NCI-H1092 treated with DMSO at 0.1 percent for 48 hours (cell line): ENCODE measurements around the gene MEAK7.
"Not testable (repeated sequence)": the region's sequence is repeated elsewhere in the genome, so short reads cannot be mapped to it uniquely, and the experiment has no call there.

Experiments
- DNase-seq: peaks from one replicate; lab custom pipeline; 2025; lab: John Stamatoyannopoulos, UW

Gene MEAK7

GRCh38 chr16:84532855-84533486, 28.5 kb upstream of the MEAK7 start:
- DNase-seq: no peak

DNA sequence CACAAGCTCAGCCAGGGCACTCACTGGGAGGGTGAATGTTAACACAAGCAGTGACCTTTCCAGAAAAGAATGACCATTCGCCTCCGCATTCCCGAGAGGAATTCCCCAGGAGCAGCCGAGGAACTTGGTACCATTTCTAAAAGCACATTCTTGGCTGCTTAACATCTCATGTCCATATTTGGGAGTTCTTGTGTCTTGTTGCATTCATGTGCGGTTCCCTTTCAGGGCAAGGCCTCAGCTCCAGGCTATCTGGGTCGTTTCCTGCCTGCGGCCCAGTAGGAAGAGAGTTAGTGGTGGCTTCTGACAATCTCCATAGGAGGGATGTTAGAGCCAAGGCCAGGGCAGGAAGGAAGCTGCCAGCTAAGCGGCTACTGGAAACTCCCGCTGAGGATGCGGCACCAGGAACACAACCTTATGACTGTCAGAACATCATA, 27.8 kb upstream of the MEAK7 start:
- no peak for DNase-seq

GRCh38 chr16:84531671-84532111, 27.2 kb upstream of the MEAK7 start:
- no peak for DNase-seq

- no peak for DNase-seq
Observed at GRCh38 chr16:84530590-84530989, 26.1 kb upstream of the MEAK7 start.

DNA sequence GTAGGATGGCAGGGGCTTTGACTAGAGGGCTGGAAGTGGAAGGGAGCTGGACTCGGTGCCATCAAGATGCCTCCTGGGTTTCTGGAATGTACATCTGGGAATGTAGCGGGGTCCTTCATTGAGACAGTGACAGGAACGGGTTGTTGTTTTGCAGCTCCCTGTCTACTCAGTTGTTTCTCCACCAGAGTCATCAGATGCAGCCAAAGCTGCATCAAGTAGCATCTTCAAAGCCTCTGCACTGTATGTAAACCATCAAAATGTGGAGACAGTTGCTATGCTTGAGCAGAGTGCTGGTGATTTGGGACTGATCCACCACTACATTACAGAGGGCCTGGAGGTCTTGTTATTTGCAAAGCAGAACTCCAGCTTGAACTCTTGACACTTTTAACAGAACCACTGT, 25.1 kb upstream of the MEAK7 start:
- DNase-seq: no peak

- no peak for DNase-seq
Observed at GRCh38 chr16:84528322-84528721, 23.9 kb upstream of the MEAK7 start.

DNA sequence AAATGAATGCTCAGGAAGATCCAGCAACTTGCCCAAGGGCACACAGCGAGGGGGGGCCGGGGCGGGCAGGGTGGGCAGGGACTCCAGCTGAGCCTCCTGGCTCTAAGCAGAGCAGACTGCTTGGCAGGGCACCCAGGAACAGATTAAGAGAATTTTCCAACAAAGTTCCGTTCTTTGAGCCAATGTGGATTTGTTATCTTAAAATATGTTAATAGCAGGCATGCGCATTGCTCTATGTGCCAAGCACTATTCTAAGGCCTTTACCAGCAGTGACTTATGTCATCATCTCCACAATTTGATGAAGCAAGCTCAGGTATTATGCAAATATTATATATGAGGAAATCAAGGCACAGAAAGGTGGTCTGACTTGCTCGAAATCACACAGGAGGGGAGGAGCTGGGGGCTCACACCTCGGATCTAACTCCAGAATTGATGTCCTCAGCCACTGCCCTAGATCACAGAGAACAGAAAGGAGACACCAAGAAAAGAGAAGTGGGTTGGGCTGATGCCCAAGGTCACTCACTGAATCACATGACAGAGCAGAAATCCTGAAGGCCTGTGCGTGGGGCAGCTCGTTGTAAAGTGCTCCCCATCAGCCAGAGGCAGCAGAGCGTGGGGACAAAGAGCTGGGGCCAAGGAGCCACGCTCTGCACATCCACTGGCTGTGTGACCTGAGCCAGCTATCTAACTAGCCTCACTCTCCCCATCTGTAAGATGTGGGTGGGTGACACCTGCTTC, 23.2 kb upstream of the MEAK7 start:
- DNase-seq: no peak

GRCh38 chr16:84526794-84527531, 22.5 kb upstream of the MEAK7 start:
- no peak for DNase-seq

- DNase-seq: not testable (repeated sequence)
Observed at GRCh38 chr16:84524941-84525581, 20.6 kb upstream of the MEAK7 start.

DNA sequence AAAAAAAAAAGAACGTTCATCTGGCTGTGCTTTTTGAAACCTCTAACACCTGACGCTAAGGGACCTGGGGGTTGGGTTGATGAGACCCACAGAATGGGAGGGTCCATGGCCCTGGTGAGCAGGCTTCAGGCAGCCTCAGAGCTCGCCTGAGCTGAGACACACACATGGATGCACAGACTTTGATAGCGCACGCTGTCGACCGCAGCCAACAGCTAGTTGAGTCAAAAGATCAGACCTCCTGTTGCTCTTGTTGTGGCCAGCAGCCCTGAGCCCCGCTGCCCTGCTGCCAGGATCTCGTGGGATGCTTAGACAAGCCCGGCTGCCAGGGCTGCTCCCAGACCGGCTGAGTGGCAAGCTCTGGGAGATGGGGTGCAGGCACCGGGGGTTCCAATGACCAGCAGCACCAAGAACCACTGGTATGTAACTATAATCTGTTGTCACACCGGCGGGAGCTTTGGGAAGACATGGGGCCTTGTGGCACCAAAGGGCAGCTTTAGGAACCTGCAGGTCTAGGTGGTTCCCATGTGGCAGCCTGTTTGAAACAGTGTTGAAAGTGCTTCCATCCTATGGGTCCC, 20.0 kb upstream of the MEAK7 start:
- no peak for DNase-seq

DNA sequence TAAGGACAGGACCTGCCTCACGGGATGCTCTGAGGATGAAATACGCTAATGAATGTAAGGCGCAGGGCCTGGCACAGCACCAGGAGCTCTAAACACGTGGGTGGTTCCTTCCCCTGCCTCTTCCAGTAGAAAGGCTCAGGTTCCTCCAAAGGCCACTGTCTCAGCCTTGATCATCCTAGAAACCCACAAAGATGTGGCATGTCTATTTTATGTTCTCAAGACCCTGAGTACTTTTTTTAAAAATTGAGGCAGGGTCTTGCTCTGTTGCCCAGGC, 17.0 kb upstream of the MEAK7 start:
- DNase-seq: no peak

GRCh38 chr16:84520725-84521496, 16.5 kb upstream of the MEAK7 start:
- DNase-seq: peak; percentile 97

GRCh38 chr16:84519855-84520254, 15.4 kb upstream of the MEAK7 start:
- no peak for DNase-seq

- DNase-seq: peak; percentile 61
Observed at GRCh38 chr16:84518804-84519341, 14.4 kb upstream of the MEAK7 start.

DNA sequence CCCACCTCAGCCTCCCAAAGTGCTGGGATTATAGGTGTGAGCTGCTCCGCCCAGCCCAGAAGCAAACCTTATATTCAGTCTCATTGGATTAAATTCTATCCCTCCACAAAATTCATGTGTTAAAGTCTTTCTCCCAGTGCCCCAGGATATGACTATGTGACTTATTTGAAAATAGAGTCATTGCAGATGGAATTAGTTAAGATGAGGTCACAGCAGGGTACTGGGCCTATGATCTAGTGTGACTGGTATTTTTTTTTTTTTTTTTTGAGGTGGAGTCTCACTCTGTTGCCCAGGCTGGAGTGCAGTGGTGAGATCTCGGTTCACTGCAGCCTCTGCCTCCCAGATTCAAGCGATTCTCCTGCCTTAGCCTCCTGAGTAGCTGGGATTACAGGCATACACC, 13.8 kb upstream of the MEAK7 start:
- DNase-seq: not testable (repeated sequence)

DNA sequence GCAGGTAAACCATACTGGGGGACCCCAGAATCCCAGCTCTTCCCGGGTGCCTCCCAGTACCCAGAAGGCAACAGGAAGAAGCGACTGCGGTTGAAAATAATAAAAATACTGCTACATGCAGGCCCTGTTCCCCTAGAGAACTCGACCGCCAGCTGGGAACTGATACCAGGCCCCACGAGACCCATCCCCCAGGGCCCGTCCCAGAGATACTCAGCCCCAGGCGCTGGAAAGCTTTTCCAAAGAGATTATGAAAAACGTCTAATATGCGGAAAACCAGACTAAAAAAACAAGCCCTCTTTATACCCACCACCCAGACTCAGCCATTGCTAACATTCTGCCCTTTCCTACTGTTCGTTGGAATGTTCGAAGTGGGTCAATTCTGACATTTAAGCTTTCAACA, 12.9 kb upstream of the MEAK7 start:
- no peak for DNase-seq

DNA sequence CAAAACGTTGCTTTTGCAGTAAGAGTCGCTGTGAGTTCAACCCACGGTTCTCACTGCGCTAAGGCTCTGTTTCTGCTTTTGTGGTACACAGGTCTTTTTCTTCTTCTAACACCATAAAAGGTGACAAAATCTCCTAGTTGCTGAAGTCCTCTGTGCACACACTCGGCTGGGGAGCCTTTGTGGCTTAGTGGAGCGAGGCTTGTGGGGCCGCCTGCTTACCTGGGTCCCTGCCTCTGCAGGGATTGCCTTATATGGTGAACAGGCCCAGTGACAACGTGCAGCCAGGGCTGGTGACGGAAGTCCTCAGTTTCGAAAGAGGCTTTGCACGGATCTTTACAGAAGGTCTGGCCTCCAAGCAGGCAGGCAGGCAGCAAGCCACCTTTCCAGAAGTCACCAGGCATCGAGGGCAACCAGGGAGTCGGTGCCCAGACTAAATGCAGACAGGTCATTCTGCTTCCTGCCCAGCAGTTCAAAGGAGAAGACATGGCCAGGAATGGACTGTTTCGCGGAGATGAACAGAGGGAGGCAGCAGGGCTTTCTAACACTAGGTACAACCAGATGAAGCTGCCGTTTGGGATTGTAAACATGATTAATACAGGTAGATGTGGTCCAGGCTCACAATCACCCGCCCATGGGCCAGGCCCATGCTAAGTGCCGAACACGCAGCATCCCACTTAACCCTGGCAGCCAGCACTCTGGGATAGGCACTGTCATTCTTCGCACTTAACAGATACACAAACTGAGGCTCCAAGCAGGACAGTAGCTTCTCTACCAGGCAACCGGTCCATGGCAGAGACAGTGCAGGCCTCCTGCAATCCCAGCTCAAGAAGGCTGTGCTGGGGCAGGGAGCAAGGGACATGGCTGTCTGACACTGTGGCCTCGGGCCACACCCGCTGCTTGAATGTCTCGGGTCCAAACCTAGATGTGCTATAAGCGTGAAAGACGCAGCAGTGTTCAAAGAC, 10.7 kb upstream of the MEAK7 start:
- DNase-seq: peak; percentile 21

GRCh38 chr16:84514295-84514873, 9.9 kb upstream of the MEAK7 start:
- DNase-seq: no peak

DNA sequence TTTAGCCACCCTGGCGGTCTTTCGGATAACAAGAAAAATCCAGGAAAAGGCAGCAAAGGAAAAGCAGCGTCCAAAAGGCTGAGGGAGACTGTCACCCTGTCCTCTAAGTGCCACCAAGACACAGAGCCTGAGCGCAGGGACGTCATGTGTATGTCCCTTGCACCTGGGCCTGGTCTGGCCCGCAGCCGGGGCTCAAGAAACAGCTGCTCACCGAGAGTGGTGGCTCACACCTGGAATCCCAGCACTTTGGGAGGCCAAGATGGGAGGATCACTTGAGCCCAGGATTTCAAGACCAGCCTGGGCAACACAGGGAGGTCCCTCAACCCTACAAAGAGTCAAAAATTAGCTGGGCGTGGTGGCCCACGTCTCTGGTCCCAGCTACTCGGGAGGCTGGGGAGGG, 9.2 kb upstream of the MEAK7 start:
- DNase-seq: no peak

DNA sequence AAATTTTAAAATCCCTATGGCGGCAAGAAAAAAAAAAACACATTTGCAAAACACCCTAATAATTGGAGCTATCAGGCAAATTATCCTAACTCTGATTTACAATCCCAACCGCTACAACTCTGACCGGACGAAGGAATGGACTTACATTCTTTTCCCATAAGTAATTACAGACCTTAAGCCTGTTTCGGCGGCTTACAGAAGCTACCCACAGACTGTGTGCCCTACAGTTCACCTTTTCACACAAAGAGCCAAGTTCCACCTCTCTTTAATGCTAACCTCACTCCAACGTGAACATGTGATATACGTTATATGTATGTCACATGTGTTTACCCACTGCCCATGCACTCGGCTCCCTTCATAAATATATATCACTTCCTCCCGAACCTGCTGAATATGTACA, 8.7 kb upstream of the MEAK7 start:
- no peak for DNase-seq
